Tibial nerve (tissue), 4 donors: ENCODE results near the gene PRDM10. TPM values are rescaled to one million over a fixed set of nuclear protein-coding genes. Genes with fewer than 3 reads are reported as not detected.
"Not testable (repeated sequence)": the region's sequence is repeated elsewhere in the genome, so short reads cannot be mapped to it uniquely, and the experiment has no call there.

Experiments
- DNase-seq, 2 donors: peaks; one replicate each; pipeline ENCODE4 v3.0.0-alpha.2; 2019; ENCODE audit warnings: low spot score in 2 of 2
- H3K27ac ChIP-seq, 4 donors: fragments of 200-600 bp; sonication (generic) in 3 of 4; one replicate each; pipeline ENCODE4 v1.5.1; 2017 to 2019; ENCODE audit warnings: mild to moderate bottlenecking in 1 of 4
- H3K27me3 ChIP-seq, 2 donors: fragments of 200-600 bp; sonication (generic) in 1 of 2; one replicate each; pipeline versions ENCODE4 v1.5.1 to v1.6.0; 2017 to 2019
- H3K36me3 ChIP-seq, 3 donors: fragments of 200-600 bp; sonication (generic); one replicate each; pipeline ENCODE4 v1.5.1; 2018 to 2019
- H3K4me1 ChIP-seq, 4 donors: fragments of 200-600 bp; sonication (generic) in 3 of 4; one replicate each; pipeline ENCODE4 v1.5.1; 2017 to 2019
- H3K4me3 ChIP-seq, 4 donors: fragments of 200-600 bp; sonication (generic) in 3 of 4; one replicate each; pipeline ENCODE4 v1.5.1; 2017 to 2019; ENCODE audit warnings: mild to moderate bottlenecking in 1 of 4, moderate library complexity in 1 of 4
- H3K9me3 ChIP-seq, 4 donors: fragments of 200-600 bp; sonication (generic) in 3 of 4; one replicate each; pipeline ENCODE4 v1.5.1; 2017 to 2019
- CTCF ChIP-seq, 5 experiments: fragments of 200-600 bp in 3 of 5; fragments of 450-650 bp in 2 of 5; sonication (generic) in 3 of 5; IDR thresholded peaks; one replicate each; pipeline ENCODE4 v1.5.1; 2016 to 2019; ENCODE audit warnings: antibody characterized with exemption in 5 of 5, mild to moderate bottlenecking in 3 of 5, moderate library complexity in 2 of 5
- EP300 ChIP-seq, 2 donors: sonication (generic); formaldehyde crosslinking; IDR thresholded peaks; one replicate each; pipeline ENCODE4 v1.6.1; 2017; ENCODE audit warnings: antibody characterized with exemption in 2 of 2, mild to moderate bottlenecking in 1 of 2
- POLR2A ChIP-seq, 2 donors: fragments of 450-650 bp; IDR thresholded peaks; one replicate each; pipeline ENCODE4 v1.6.1; 2017; ENCODE audit warnings: antibody characterized with exemption in 2 of 2, mild to moderate bottlenecking in 2 of 2, moderate library complexity in 2 of 2
- WGBS, 2 donors: methylation state at CpG; one replicate each; pipeline ENCODE4 v1.1.5; 2018; 5-methylcytosine and 5-hydroxymethylcytosine counted together
- total RNA-seq, 4 donors: library from RNA; depleted of rRNA; stranded (reverse); fragments of >200 nt; gene quantifications; one replicate each; pipeline ENCODE4 v1.1.0, GENCODE V29; 2016

Gene PRDM10
- total RNA-seq, 4 donors from 2014 or later = 9.2 to 23.1 (median 11.0) TPM

- H3K27ac ChIP-seq = no peak overlapping the region
- WGBS, 2 donors = 87 to 88% methylated on average over 3 of the region's 3 CpGs
- TF ChIP-seq POLR2A (IDR thresholded peaks at IDR 0.05) = no peak
- no peak for TF ChIP-seq CTCF (IDR thresholded peaks at IDR 0.05)
- no peak for TF ChIP-seq EP300 (IDR thresholded peaks at IDR 0.05)
- H3K9me3 ChIP-seq = no peaks in the 10 kb centered on the region
- no peaks in the 10 kb centered on the region for H3K27me3 ChIP-seq
- no peak overlapping the region for H3K4me3 ChIP-seq
- H3K36me3 ChIP-seq = peaks cover 4 to 100% (median 59%) of the 10 kb centered on the region in 3 donors
- no peak for DNase-seq
- H3K4me1 ChIP-seq = no peaks in the 10 kb centered on the region
Measured at GRCh38 chr11:129880311-129880710, 122.3 kb downstream of the PRDM10 start.

GRCh38 chr11:129871914-129872313 is 130.7 kb downstream of the PRDM10 start:
- Histone ChIP-seq H3K4me1 (no peaks in the 10 kb centered on the region), H3K27me3 (no peaks in the 10 kb centered on the region), H3K9me3 (no peaks in the 10 kb centered on the region), H3K4me3 (no peak overlapping the region), H3K36me3 (peaks cover 6 to 100% (median 36%) of the 10 kb centered on the region in 3 donors), H3K27ac (no peak overlapping the region)
- DNase-seq = no peak
- 84 to 90% methylated on average over 7 of the region's 7 CpGs for WGBS, 2 donors
- TF ChIP-seq EP300 (IDR thresholded peaks at IDR 0.05) = no peak
- TF ChIP-seq POLR2A (IDR thresholded peaks at IDR 0.05) = no peak
- no peak for TF ChIP-seq CTCF (IDR thresholded peaks at IDR 0.05)

GRCh38 chr11:129868626-129869025 is 134.0 kb downstream of the PRDM10 start:
- H3K9me3 ChIP-seq, H3K4me1 ChIP-seq, H3K27ac ChIP-seq, H3K4me3 ChIP-seq, H3K27me3 ChIP-seq, DNase-seq: not testable (repeated sequence)
- peaks cover 6 to 100% (median 34%) of the 10 kb centered on the region in 3 donors for H3K36me3 ChIP-seq
- WGBS, 2 donors = 84 to 86% methylated on average over 16 of the region's 16 CpGs

- no peak for TF ChIP-seq CTCF (IDR thresholded peaks at IDR 0.05)
- TF ChIP-seq POLR2A (IDR thresholded peaks at IDR 0.05) = no peak
- TF ChIP-seq EP300 (IDR thresholded peaks at IDR 0.05) = no peak
- no peak for DNase-seq
- H3K27ac ChIP-seq = no peak overlapping the region
- 67 to 85% methylated on average over 3 of the region's 3 CpGs for WGBS, 2 donors
- no peaks in the 10 kb centered on the region for H3K27me3 ChIP-seq
- H3K9me3 ChIP-seq = no peaks in the 10 kb centered on the region
- no peak overlapping the region for H3K4me3 ChIP-seq
- H3K4me1 ChIP-seq = peaks cover 0 to 8% (median 4%) of the 10 kb centered on the region in 4 donors
- peaks cover 0 to 94% (median 33%) of the 10 kb centered on the region in 3 donors for H3K36me3 ChIP-seq
Measured at GRCh38 chr11:129866311-129866710, 136.3 kb downstream of the PRDM10 start.

- Histone ChIP-seq H3K36me3 (peaks cover 0 to 94% (median 28%) of the 10 kb centered on the region in 3 donors), H3K9me3 (no peaks in the 10 kb centered on the region), H3K27ac (no peak overlapping the region), H3K27me3 (no peaks in the 10 kb centered on the region), H3K4me1 (peaks cover 0 to 8% (median 4%) of the 10 kb centered on the region in 4 donors), H3K4me3 (no peak overlapping the region)
- no peak for DNase-seq
- TF ChIP-seq POLR2A (IDR thresholded peaks at IDR 0.05) = no peak
- TF ChIP-seq EP300 (IDR thresholded peaks at IDR 0.05) = no peak
- no peak for TF ChIP-seq CTCF (IDR thresholded peaks at IDR 0.05)
- WGBS, 2 donors = 76 to 77% methylated on average over 4 of the region's 4 CpGs
Measured at GRCh38 chr11:129865701-129866100, 136.9 kb downstream of the PRDM10 start.

GRCh38 chr11:129864811-129865210 is 137.8 kb downstream of the PRDM10 start:
- no peak overlapping the region for H3K4me3 ChIP-seq
- H3K27ac ChIP-seq = no peak overlapping the region
- no peaks in the 10 kb centered on the region for H3K9me3 ChIP-seq
- peaks cover 0 to 94% (median 28%) of the 10 kb centered on the region in 3 donors for H3K36me3 ChIP-seq
- no peaks in the 10 kb centered on the region for H3K27me3 ChIP-seq
- WGBS, 2 donors = 99% methylated on average over 5 of the region's 5 CpGs
- TF ChIP-seq CTCF (IDR thresholded peaks at IDR 0.05) = no peak
- no peak for TF ChIP-seq EP300 (IDR thresholded peaks at IDR 0.05)
- no peak for TF ChIP-seq POLR2A (IDR thresholded peaks at IDR 0.05)
- DNase-seq = no peak
- peaks cover 0 to 8% (median 4%) of the 10 kb centered on the region in 4 donors for H3K4me1 ChIP-seq
